ENCODE results near the gene TLNRD1. TPM values are rescaled to one million over a fixed set of nuclear protein-coding genes. Genes with fewer than 3 reads are reported as not detected.

Gene TLNRD1
- total RNA-seq, 1 donor from 2014 or later, result 5.7 TPM

DNA sequence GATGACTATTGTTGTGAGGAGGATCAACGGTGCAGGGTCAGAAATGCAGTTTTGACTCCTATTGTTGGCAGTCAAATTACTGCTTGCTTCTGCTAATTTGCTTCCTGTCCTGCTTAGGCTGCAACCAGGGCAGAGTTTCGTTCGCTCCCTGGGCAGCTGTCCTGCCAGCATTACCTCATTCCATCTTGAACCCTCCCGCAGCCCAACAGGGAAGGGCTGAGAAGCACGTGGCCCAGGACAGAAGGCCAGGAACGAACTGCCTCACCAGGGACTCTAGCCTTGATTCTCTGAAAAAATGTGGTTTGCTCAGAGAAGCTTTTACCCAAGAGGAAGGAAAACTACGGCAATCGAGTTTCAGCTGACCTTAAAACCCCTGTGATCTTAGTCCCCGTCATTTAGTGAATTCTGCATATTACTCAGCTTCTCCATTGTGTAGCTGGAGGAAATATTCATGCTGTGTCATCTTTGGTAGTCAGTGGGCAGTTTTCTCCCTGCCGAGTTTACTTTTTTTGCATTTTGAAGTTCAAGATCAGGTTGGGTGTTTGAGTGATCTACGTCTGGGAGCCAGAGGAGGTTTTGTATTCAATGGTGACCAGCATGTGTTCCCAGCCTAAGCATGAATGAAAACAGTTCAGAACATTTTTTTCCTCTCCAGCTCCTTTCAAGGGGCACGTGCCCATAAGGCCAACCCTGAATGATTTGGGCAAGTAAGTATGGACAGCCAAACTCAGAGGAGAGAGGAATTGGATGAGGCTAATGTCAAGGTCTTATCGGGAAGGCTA, 23.0 kb downstream of the TLNRD1 start:
- H3K4me3 ChIP-seq (ENCODE audit: low read length in 3 of 3), result peak overlapping the region in 2 of 3 donors; percentile 10 to 45
- H3K9me3 ChIP-seq (ENCODE audit: control insufficient read depth in 3 of 3, low read length in 3 of 3), result no peaks in the 10 kb centered on the region
- no peaks in the 10 kb centered on the region for H3K27me3 ChIP-seq (ENCODE audit: control insufficient read depth in 3 of 3, insufficient read depth in 3 of 3, low read length in 3 of 3)
- no peak overlapping the region for H3K9ac ChIP-seq (ENCODE audit: low read depth in 1 of 3, low read length in 3 of 3)
- H3K4me1 ChIP-seq (ENCODE audit: control insufficient read depth in 3 of 3, insufficient read depth in 3 of 3, low read length in 3 of 3), result peaks cover 10 to 13% (median 13%) of the 10 kb centered on the region in 3 donors
- H3K27ac ChIP-seq (ENCODE audit: low read depth, low read length), result peak overlapping the region; percentile 74
- no peaks in the 10 kb centered on the region for H3K36me3 ChIP-seq (ENCODE audit: control insufficient read depth in 3 of 3, insufficient read depth in 3 of 3, low read length in 3 of 3)

GRCh38 chr15:81024265-81024872, 23.6 kb downstream of the TLNRD1 start:
- H3K4me1 ChIP-seq (ENCODE audit: control insufficient read depth in 3 of 3, insufficient read depth in 3 of 3, low read length in 3 of 3), result peaks cover 10 to 13% (median 13%) of the 10 kb centered on the region in 3 donors
- H3K9me3 ChIP-seq (ENCODE audit: control insufficient read depth in 3 of 3, low read length in 3 of 3), result no peaks in the 10 kb centered on the region
- no peaks in the 10 kb centered on the region for H3K27me3 ChIP-seq (ENCODE audit: control insufficient read depth in 3 of 3, insufficient read depth in 3 of 3, low read length in 3 of 3)
- H3K4me3 ChIP-seq (ENCODE audit: low read length in 3 of 3), result no peak overlapping the region
- no peak overlapping the region for H3K9ac ChIP-seq (ENCODE audit: low read depth in 1 of 3, low read length in 3 of 3)
- no peaks in the 10 kb centered on the region for H3K36me3 ChIP-seq (ENCODE audit: control insufficient read depth in 3 of 3, insufficient read depth in 3 of 3, low read length in 3 of 3)
- H3K27ac ChIP-seq (ENCODE audit: low read depth, low read length), result peak overlapping the region; percentile 74

DNA sequence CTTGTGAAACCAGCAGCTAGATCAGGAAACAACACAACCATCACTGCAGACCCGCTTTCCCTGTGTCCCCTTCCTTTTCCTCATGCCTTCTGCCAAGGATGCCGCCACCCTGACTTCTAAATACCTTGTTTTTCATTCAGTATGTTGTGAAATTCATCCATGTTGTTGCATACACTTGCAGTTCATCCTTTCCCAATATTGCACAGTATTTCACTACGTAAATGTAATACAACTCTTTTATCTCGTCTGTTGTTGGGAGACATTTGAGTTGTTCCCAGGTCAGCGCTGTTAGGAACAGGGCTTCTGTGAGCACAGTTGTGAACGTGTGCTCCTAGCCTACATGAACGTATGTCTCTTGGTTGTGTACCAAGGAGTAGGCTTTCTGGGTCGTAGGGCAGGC, 24.2 kb downstream of the TLNRD1 start:
- Histone ChIP-seq H3K27ac (ENCODE audit: low read depth, low read length) (peak overlapping the region; percentile 74), H3K4me3 (ENCODE audit: low read length in 3 of 3) (no peak overlapping the region), H3K9ac (ENCODE audit: low read depth in 1 of 3, low read length in 3 of 3) (no peak overlapping the region), H3K27me3 (ENCODE audit: control insufficient read depth in 3 of 3, insufficient read depth in 3 of 3, low read length in 3 of 3) (no peaks in the 10 kb centered on the region), H3K9me3 (ENCODE audit: control insufficient read depth in 3 of 3, low read length in 3 of 3) (no peaks in the 10 kb centered on the region), H3K4me1 (ENCODE audit: control insufficient read depth in 3 of 3, insufficient read depth in 3 of 3, low read length in 3 of 3) (peaks cover 10 to 13% (median 13%) of the 10 kb centered on the region in 3 donors), H3K36me3 (ENCODE audit: control insufficient read depth in 3 of 3, insufficient read depth in 3 of 3, low read length in 3 of 3) (no peaks in the 10 kb centered on the region)

DNA sequence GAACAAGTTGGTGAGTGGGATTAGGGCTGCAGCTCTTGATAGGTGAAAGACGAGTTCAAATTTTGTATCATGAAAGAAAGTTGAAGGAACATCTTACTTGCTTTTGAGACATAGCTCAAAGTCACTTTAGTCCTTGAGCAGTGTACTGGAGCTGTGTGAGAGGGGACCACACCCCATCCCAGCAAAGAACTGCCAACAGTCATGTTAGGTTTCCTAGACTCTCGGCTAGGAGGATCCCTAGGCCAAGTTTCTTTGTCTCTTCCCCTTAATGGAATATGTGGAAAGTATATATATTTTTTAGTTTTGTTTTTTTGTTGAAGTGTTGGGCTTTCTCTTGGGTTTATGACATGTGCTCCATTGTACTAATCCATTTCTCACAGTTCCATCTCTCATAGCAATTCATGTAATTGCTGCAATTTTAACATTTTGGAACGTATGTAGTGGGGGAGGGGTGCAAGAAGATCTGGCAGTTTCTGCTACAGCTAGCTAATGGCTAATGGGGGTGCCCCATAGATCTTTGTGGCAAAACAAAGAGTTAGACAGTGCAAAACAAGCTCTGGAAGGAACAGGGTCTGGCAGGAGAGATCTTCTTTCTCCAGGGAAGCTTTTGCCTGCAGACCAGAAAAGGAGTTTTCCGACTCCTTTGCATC, 25.1 kb downstream of the TLNRD1 start:
- Histone ChIP-seq H3K4me1 (ENCODE audit: control insufficient read depth in 3 of 3, insufficient read depth in 3 of 3, low read length in 3 of 3) (peaks cover 10 to 13% (median 13%) of the 10 kb centered on the region in 3 donors), H3K27me3 (ENCODE audit: control insufficient read depth in 3 of 3, insufficient read depth in 3 of 3, low read length in 3 of 3) (no peaks in the 10 kb centered on the region), H3K9ac (ENCODE audit: low read depth in 1 of 3, low read length in 3 of 3) (no peak overlapping the region), H3K9me3 (ENCODE audit: control insufficient read depth in 3 of 3, low read length in 3 of 3) (no peaks in the 10 kb centered on the region), H3K36me3 (ENCODE audit: control insufficient read depth in 3 of 3, insufficient read depth in 3 of 3, low read length in 3 of 3) (no peaks in the 10 kb centered on the region), H3K27ac (ENCODE audit: low read depth, low read length) (no peak overlapping the region), H3K4me3 (ENCODE audit: low read length in 3 of 3) (no peak overlapping the region)

GRCh38 chr15:81026836-81027599, 26.3 kb downstream of the TLNRD1 start:
- Histone ChIP-seq H3K9me3 (ENCODE audit: control insufficient read depth in 3 of 3, low read length in 3 of 3) (no peaks in the 10 kb centered on the region), H3K9ac (ENCODE audit: low read depth in 1 of 3, low read length in 3 of 3) (no peak overlapping the region), H3K27ac (ENCODE audit: low read depth, low read length) (no peak overlapping the region), H3K27me3 (ENCODE audit: control insufficient read depth in 3 of 3, insufficient read depth in 3 of 3, low read length in 3 of 3) (no peaks in the 10 kb centered on the region), H3K4me1 (ENCODE audit: control insufficient read depth in 3 of 3, insufficient read depth in 3 of 3, low read length in 3 of 3) (peaks cover 10 to 13% (median 13%) of the 10 kb centered on the region in 3 donors), H3K36me3 (ENCODE audit: control insufficient read depth in 3 of 3, insufficient read depth in 3 of 3, low read length in 3 of 3) (no peaks in the 10 kb centered on the region), H3K4me3 (ENCODE audit: low read length in 3 of 3) (no peak overlapping the region)

DNA sequence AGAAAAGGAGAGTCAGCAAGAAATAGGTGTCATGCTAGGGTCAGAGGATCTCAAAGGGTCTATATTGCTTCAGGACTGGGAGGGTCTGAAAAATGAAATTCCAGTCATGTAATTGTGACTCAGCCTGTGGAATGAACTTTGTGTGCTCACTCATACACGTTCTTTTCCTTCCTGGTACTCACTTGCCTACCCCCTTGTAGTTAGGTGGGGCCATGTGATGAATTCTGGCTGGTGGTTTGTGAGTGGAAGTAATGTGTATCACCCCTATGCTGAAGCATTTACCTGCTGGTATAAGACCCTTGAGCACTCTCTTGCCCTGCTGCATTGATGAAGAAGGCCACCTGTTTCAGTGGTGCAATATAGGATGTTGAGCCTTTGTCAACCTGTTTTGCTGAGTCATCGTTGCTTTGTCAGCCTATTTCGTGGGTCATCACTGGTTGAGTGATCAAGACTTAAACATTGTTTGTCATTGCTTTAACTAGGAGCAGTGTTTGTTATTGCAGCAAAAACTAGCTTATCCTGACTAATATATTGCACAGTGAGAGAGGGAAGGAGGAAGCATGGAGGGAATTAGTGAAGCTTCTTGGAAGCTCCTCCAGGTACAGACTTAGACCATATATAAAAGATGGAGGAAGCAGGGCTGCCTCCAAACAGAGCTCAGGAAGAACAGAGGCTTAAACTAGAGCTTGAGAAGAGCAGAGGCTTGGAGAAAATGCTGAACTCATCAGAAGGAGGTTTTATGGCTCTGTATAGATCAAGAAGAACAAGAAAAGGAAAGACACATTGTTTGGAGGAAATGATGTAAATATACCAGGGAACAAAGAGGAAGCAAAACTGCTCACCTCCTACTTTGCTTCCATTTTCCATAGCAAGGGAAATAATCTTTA, 28.9 kb downstream of the TLNRD1 start:
- no peak overlapping the region for H3K4me3 ChIP-seq (ENCODE audit: low read length in 3 of 3)

DNA sequence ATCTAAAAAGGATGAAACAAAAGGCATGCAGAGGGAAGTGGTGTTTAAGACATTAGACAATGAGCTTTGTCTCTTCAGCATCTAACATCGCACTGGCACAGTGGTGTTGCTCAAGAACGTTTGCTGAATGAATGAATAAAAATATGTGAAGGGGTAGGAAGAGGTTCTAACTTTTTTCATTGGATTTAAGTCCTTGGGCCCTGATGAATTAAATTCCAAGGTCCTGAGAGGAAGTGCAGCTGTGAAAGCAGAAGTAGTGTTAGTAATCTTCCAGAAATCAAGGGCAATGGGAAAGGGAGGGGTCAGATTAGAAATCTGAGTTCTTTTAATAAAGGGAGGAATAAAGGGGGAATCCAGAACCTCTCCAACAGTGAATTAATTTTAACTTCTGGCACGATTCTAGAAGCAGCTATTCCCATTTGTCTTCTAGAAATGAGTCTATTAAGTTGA, 29.6 kb downstream of the TLNRD1 start:
- H3K4me3 ChIP-seq (ENCODE audit: low read length in 3 of 3), result no peak overlapping the region
- no peaks in the 10 kb centered on the region for H3K36me3 ChIP-seq (ENCODE audit: control insufficient read depth in 3 of 3, insufficient read depth in 3 of 3, low read length in 3 of 3)
- H3K9ac ChIP-seq (ENCODE audit: low read depth in 1 of 3, low read length in 3 of 3), result no peak overlapping the region
- H3K9me3 ChIP-seq (ENCODE audit: control insufficient read depth in 3 of 3, low read length in 3 of 3), result no peaks in the 10 kb centered on the region
- H3K27me3 ChIP-seq (ENCODE audit: control insufficient read depth in 3 of 3, insufficient read depth in 3 of 3, low read length in 3 of 3), result no peaks in the 10 kb centered on the region
- no peak overlapping the region for H3K27ac ChIP-seq (ENCODE audit: low read depth, low read length)
- peaks cover 0 to 3% (median 2%) of the 10 kb centered on the region in 3 donors for H3K4me1 ChIP-seq (ENCODE audit: control insufficient read depth in 3 of 3, insufficient read depth in 3 of 3, low read length in 3 of 3)

More for the DNA sequence above, 28.9 kb downstream of the TLNRD1 start:
- Histone ChIP-seq H3K27ac (ENCODE audit: low read depth, low read length) (peak overlapping the region; percentile 13), H3K4me1 (ENCODE audit: control insufficient read depth in 3 of 3, insufficient read depth in 3 of 3, low read length in 3 of 3) (peaks cover under 1 to 7% (median 4%) of the 10 kb centered on the region in 3 donors), H3K9me3 (ENCODE audit: control insufficient read depth in 3 of 3, low read length in 3 of 3) (no peaks in the 10 kb centered on the region), H3K36me3 (ENCODE audit: control insufficient read depth in 3 of 3, insufficient read depth in 3 of 3, low read length in 3 of 3) (no peaks in the 10 kb centered on the region), H3K27me3 (ENCODE audit: control insufficient read depth in 3 of 3, insufficient read depth in 3 of 3, low read length in 3 of 3) (no peaks in the 10 kb centered on the region), H3K9ac (ENCODE audit: low read depth in 1 of 3, low read length in 3 of 3) (no peak overlapping the region)

GRCh38 chr15:81031203-81031602, 30.5 kb downstream of the TLNRD1 start:
- Histone ChIP-seq H3K27ac (ENCODE audit: low read depth, low read length) (no peak overlapping the region), H3K9me3 (ENCODE audit: control insufficient read depth in 3 of 3, low read length in 3 of 3) (no peaks in the 10 kb centered on the region), H3K36me3 (ENCODE audit: control insufficient read depth in 3 of 3, insufficient read depth in 3 of 3, low read length in 3 of 3) (no peaks in the 10 kb centered on the region), H3K4me3 (ENCODE audit: low read length in 3 of 3) (no peak overlapping the region), H3K4me1 (ENCODE audit: control insufficient read depth in 3 of 3, insufficient read depth in 3 of 3, low read length in 3 of 3) (peaks cover 0 to 3% (median 2%) of the 10 kb centered on the region in 3 donors), H3K9ac (ENCODE audit: low read depth in 1 of 3, low read length in 3 of 3) (no peak overlapping the region), H3K27me3 (ENCODE audit: control insufficient read depth in 3 of 3, insufficient read depth in 3 of 3, low read length in 3 of 3) (no peaks in the 10 kb centered on the region)

DNA sequence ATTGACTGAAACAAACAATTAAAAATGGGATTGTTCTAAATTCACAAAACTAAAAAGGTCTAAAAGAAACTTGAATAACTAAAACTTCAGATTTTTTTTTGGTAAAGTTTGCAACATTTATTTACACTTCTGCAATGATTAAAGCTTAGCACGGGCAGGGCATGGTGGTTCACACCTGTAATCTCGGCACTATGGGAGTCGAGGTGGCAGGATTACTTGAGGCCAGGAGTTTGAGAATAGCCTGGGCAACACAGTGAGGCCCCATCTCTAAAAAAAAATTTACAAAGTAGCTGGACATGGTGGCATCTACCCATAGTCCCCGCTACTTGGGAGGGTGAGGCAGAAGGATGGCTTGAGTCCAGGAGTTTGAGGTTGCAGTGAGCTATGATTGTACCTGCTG, 31.6 kb downstream of the TLNRD1 start:
- Histone ChIP-seq H3K27me3 (ENCODE audit: control insufficient read depth in 3 of 3, insufficient read depth in 3 of 3, low read length in 3 of 3) (no peaks in the 10 kb centered on the region), H3K9ac (ENCODE audit: low read depth in 1 of 3, low read length in 3 of 3) (no peak overlapping the region), H3K4me1 (ENCODE audit: control insufficient read depth in 3 of 3, insufficient read depth in 3 of 3, low read length in 3 of 3) (peaks cover 0 to 2% (median 0%) of the 10 kb centered on the region in 3 donors), H3K27ac (ENCODE audit: low read depth, low read length) (no peak overlapping the region), H3K4me3 (ENCODE audit: low read length in 3 of 3) (no peak overlapping the region), H3K36me3 (ENCODE audit: control insufficient read depth in 3 of 3, insufficient read depth in 3 of 3, low read length in 3 of 3) (no peaks in the 10 kb centered on the region), H3K9me3 (ENCODE audit: control insufficient read depth in 3 of 3, low read length in 3 of 3) (no peaks in the 10 kb centered on the region)

Measured in skeletal muscle tissue (tissue), 4 donors.